LNCAP (cell line): Measurements from ENCODE around the gene PRSS48.
A peak's percentile ranks its signal among the peaks of the same experiment; 100 is the strongest.

Experiments
- TF ChIP-seq, protein P1 (sequence below): fragments of 450-650 bp; IDR thresholded peaks from 2 replicates; pipeline ENCODE4 v1.5.1; 2017; ENCODE audit warnings: mild to moderate bottlenecking

PRSS48 gene, protein sequence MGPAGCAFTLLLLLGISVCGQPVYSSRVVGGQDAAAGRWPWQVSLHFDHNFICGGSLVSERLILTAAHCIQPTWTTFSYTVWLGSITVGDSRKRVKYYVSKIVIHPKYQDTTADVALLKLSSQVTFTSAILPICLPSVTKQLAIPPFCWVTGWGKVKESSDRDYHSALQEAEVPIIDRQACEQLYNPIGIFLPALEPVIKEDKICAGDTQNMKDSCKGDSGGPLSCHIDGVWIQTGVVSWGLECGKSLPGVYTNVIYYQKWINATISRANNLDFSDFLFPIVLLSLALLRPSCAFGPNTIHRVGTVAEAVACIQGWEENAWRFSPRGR

GRCh38 chr4:151276787-151277562 lies at the start of gene PRSS48:
Gene PRSS48, plus strand, starts transcription at chr4:151277161. Its CDS starts 12 bp downstream, at chr4:151277173.
- TF ChIP-seq, protein P1, sequence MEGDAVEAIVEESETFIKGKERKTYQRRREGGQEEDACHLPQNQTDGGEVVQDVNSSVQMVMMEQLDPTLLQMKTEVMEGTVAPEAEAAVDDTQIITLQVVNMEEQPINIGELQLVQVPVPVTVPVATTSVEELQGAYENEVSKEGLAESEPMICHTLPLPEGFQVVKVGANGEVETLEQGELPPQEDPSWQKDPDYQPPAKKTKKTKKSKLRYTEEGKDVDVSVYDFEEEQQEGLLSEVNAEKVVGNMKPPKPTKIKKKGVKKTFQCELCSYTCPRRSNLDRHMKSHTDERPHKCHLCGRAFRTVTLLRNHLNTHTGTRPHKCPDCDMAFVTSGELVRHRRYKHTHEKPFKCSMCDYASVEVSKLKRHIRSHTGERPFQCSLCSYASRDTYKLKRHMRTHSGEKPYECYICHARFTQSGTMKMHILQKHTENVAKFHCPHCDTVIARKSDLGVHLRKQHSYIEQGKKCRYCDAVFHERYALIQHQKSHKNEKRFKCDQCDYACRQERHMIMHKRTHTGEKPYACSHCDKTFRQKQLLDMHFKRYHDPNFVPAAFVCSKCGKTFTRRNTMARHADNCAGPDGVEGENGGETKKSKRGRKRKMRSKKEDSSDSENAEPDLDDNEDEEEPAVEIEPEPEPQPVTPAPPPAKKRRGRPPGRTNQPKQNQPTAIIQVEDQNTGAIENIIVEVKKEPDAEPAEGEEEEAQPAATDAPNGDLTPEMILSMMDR: peak; percentile 70

GRCh38 chr4:151227172-151227571 lies 49.8 kb upstream of the PRSS48 start:
- TF ChIP-seq, protein P1: no peak

DNA sequence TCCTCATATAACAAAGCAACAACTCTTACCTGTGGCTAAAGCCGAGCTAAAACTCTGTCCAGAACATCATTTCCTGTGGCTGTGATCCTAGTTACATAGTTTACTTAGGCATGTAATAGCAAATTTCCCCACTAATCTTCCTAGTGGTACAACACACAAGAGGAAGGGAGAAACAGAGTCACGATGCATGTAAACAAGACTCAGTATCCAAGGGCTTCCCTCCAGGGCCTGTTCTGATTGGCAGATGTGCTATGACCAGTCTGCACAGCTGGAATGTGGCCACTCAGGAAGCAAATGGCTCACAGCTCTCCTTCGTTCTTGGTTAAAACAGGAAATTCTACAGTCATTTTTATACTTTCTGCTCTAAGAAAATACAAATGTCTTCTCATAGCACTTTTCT lies 49.2 kb upstream of the PRSS48 start:
- TF ChIP-seq, protein P1: no peak

DNA sequence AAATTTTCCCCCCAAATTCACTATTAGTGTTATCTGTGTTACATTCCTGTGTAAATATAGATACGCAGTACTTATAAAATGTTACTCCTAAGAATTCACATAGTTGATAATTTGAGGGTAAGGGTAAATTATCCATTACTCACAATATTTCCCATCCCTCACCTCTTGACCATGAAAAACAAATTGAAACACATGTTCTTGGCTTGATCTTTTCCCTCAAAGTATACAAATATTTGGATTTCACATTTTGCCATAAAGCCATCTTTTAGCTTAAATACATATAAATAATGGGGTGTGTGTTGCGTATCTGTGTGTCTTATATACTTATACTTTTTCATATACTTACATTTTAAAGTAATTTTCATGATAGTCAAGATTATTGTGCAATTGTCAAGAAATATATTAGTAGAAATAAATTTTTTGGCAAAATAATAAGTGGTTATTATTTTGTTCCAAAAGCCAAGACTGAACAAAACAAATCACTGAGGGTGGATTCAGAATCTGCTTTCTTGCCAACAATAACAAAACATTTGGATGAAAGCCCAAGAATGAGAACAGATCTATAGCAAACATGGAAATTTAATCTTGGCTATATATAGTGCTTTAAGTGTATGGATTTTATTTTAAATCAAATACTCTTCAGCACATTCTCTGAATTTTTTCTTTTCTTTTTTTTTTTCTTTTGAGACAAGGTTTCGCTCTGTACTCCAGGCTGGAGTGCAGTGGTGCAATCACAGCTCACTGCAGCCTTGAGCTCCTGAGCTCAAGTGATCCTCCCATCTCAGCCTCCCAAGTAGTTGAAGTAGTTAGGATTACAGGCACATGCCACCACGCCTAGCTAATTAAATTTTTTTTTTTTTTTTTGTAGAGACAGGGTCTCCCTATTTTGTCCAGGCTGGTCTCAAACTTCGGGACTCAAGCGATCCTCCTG lies 48.5 kb upstream of the PRSS48 start:
- TF ChIP-seq, protein P1: no peak

DNA sequence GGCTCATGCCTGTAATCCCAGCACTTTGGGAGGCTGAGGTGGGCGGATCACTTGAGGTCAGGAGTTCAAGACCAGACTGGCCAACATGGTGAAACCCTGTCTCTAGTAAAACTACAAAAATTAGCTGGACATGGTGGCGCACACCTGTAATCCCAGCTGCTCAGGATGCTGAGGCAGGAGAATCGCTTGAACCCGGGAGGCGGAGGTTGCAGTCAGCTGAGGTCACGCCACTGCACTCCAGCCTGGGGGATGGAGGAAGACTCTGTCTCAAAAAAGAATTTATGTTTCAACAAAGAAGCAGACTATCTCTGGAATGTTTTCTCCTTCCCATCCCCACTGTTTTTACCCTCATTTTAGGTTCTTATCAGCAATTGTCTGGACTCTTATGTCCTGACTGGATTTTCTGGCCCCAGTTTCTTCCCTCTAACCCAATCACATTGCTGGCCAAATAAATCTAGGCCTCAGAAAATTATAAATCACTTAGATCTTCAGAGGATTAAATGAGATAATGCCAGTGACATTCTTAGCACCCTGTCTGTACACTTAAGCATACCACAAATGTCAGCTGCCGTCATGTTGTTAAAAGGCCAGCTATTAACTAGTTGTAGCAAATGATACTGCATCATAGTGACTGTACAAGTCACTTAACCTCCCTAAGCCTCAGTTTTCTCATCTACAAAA lies 44.9 kb upstream of the PRSS48 start:
- TF ChIP-seq, protein P1: no peak

- TF ChIP-seq, protein P1: no peak
Observed at GRCh38 chr4:151233600-151233999, 43.4 kb upstream of the PRSS48 start.

DNA sequence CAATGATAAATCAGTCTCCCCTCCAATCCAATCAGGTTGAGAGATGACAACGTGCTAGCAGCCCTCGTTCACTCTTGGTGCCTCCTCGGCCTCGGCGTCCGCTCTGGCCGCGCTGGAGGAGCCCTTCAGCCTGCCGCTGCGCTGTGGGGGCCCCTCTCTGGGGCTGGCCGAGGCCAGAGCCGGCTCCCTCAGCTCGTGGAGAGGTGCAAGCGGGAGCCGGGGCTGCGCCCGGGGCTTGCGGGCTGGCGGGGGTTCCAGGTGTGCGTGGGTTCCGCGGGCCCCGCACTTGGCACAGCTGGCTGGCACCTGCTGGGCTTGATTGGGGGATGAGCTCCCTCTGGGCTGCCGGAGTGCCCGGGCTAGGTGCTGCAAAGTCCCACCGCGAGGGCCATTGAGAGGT lies 40.9 kb upstream of the PRSS48 start:
- TF ChIP-seq, protein P1: no peak
